Renal cortex interstitium (tissue), 11 donors: ENCODE results near the gene SLC17A6. TPM values are rescaled to one million over a fixed set of nuclear protein-coding genes. Genes with fewer than 3 reads are reported as not detected.
A peak's percentile ranks its signal among the peaks of the same experiment; 100 is the strongest.

Experiments used
- DNase-seq, 11 donors: peaks; one replicate each; pipeline ENCODE4 v3.0.0-alpha.2; 2013; ENCODE audit warnings: low read depth in 9 of 11, low spot score in 4 of 11; ENCODE audit errors: extremely low read depth in 1 of 11
- polyA plus RNA-seq, 3 donors: library from polyadenylated mRNA; unstranded; fragments of 120-200 nt; gene quantifications; one replicate each; pipeline ENCODE4 v1.2.1, GENCODE V29; 2013; ENCODE audit not compliant: insufficient read length in 3 of 3

SLC17A6 gene
- polyA plus RNA-seq, 3 donors: 0.03 TPM; not detected in 2

- no peak for DNase-seq
Measured at GRCh38 chr11:22371160-22371559, 33.0 kb downstream of the SLC17A6 start.

GRCh38 chr11:22387126-22387525 lies 48.9 kb downstream of the SLC17A6 start:
- DNase-seq: no peak

- peak in 3 of 11 donors; percentile 5 to 16 (median 5) for DNase-seq
Measured at GRCh38 chr11:22389526-22390282, 51.5 kb downstream of the SLC17A6 start.

- no peak for DNase-seq
Measured at GRCh38 chr11:22390283-22390655, 52.1 kb downstream of the SLC17A6 start.

GRCh38 chr11:22392561-22392960 lies 54.4 kb downstream of the SLC17A6 start:
- no peak for DNase-seq

GRCh38 chr11:22405377-22405776 lies 67.2 kb downstream of the SLC17A6 start:
- DNase-seq: no peak

- no peak for DNase-seq
Measured at GRCh38 chr11:22407267-22407666, 69.1 kb downstream of the SLC17A6 start.

GRCh38 chr11:22407921-22408320 lies 69.7 kb downstream of the SLC17A6 start:
- DNase-seq: no peak

DNA sequence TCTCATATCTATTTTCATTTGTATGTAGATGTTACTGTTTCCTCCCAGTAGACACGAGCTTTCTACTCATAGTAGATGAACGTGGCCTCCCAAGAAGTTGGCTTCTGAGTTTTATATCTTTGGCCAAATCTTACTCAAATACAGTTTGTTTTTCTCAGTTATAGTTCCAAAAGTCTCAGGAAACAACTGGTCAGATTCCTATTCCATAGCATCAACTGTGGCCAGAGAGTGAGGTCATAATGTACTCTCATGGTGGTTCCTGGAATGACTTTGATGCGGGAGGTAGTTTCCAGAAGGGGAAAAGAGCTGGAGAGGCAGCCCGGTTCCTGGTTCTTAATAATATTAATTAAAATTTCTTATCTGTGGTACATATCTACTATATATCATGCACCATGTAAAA lies 77.3 kb downstream of the SLC17A6 start:
- no peak for DNase-seq

- DNase-seq: no peak
Measured at GRCh38 chr11:22416462-22416861, 78.3 kb downstream of the SLC17A6 start.

- DNase-seq: no peak
Measured at GRCh38 chr11:22426915-22427314, 88.7 kb downstream of the SLC17A6 start.

Other genes with a start within 250 kb of the SLC17A6 start
- 1 to 10 TPM; 3.6 to 6.3 (median 4.5) TPM for gene ANO5, start 145.3 kb upstream of the SLC17A6 start, polyA plus RNA-seq